Measurements from ENCODE around the gene PDZD2. TPM values are rescaled to one million over a fixed set of nuclear protein-coding genes. Genes with fewer than 3 reads are reported as not detected.

The PDZD2 gene
- total and polyA plus RNA-seq, 12 donors, result 2.2 to 10.3 (median 5.0) TPM

- Histone ChIP-seq H3K4me1 (replicated peaks in 1 of 2) (no peaks in the 10 kb centered on the region), H3K27me3 (no peaks in the 10 kb centered on the region), H3K36me3 (replicated peaks in 1 of 2) (no peaks in the 10 kb centered on the region), H3K27ac (no peak overlapping the region), H3K4me3 (no peak overlapping the region), H3K9me3 (replicated peaks in 1 of 3) (no peaks in the 10 kb centered on the region)
- 90 to 94% (median 93%) methylated on average over 6 of the region's 6 CpGs for WGBS, 4 donors
- DNase-seq, result no peak
- TF ChIP-seq CTCF (IDR thresholded peaks at IDR 0.05) (no peak), POLR2A (IDR thresholded peaks at IDR 0.05) (no peak)
- intact Hi-C loops (cut with DNase I), result no loop called here
Observed at GRCh38 chr5:31648326-31648725, 9.4 kb downstream of the PDZD2 start.

- TF ChIP-seq POLR2A (IDR thresholded peaks at IDR 0.05) (no peak), CTCF (IDR thresholded peaks at IDR 0.05) (no peak)
- Histone ChIP-seq H3K4me3 (no peak overlapping the region), H3K27me3 (no peaks in the 10 kb centered on the region), H3K27ac (no peak overlapping the region), H3K36me3 (replicated peaks in 1 of 2) (no peaks in the 10 kb centered on the region), H3K9me3 (replicated peaks in 1 of 3) (no peaks in the 10 kb centered on the region), H3K4me1 (replicated peaks in 1 of 2) (no peaks in the 10 kb centered on the region)
- WGBS, 4 donors, result 91 to 96% (median 95%) methylated on average over 3 of the region's 3 CpGs
- no peak for DNase-seq
- intact Hi-C loops (cut with DNase I), result no loop called here
Observed at GRCh38 chr5:31651241-31651640, 12.3 kb downstream of the PDZD2 start.

GRCh38 chr5:31655491-31655890, 16.6 kb downstream of the PDZD2 start:
- Histone ChIP-seq H3K4me1 (replicated peaks in 1 of 2) (no peaks in the 10 kb centered on the region), H3K36me3 (replicated peaks in 1 of 2) (no peaks in the 10 kb centered on the region), H3K4me3 (no peak overlapping the region), H3K27ac (no peak overlapping the region), H3K27me3 (no peaks in the 10 kb centered on the region), H3K9me3 (replicated peaks in 1 of 3) (no peaks in the 10 kb centered on the region)
- no peak for TF ChIP-seq POLR2A (IDR thresholded peaks at IDR 0.05)
- no peak for TF ChIP-seq CTCF (IDR thresholded peaks at IDR 0.05)
- DNase-seq, result no peak
- intact Hi-C loops (cut with DNase I), result no loop called here
- 88 to 94% (median 91%) methylated on average over 3 of the region's 3 CpGs for WGBS, 4 donors

GRCh38 chr5:31656806-31657205, 17.9 kb downstream of the PDZD2 start:
- Histone ChIP-seq H3K9me3 (replicated peaks in 1 of 3) (no peaks in the 10 kb centered on the region), H3K4me3 (no peak overlapping the region), H3K27ac (no peak overlapping the region), H3K27me3 (no peaks in the 10 kb centered on the region), H3K36me3 (replicated peaks in 1 of 2) (no peaks in the 10 kb centered on the region), H3K4me1 (replicated peaks in 1 of 2) (no peaks in the 10 kb centered on the region)
- 67 to 83% (median 77%) methylated on average over 4 of the region's 4 CpGs for WGBS, 4 donors
- intact Hi-C loops (cut with DNase I), result no loop called here
- TF ChIP-seq POLR2A (IDR thresholded peaks at IDR 0.05) (no peak), CTCF (IDR thresholded peaks at IDR 0.05) (no peak)
- no peak for DNase-seq
